Hepatocyte (in vitro differentiated cells): ENCODE data around the gene COMP. TPM values are rescaled to one million over a fixed set of nuclear protein-coding genes. Genes with fewer than 3 reads are reported as not detected.

Source experiments
- DNase-seq: peaks from one replicate; pipeline ENCODE4 v3.0.0-alpha.2; 2016; ENCODE audit warnings: low spot score
- H2AFZ ChIP-seq: fragments of 200-600 bp; sonication (generic); 2 replicates; pipeline ENCODE4 v1.6.0; 2016; ENCODE audit warnings: antibody characterized with exemption, mild to moderate bottlenecking
- H3K27ac ChIP-seq: fragments of 200-600 bp; sonication (generic); 2 replicates; pipeline ENCODE4 v1.5.1; 2016; ENCODE audit warnings: mild to moderate bottlenecking
- H3K27me3 ChIP-seq: fragments of 200-600 bp; sonication (generic); 2 replicates; pipeline ENCODE4 v1.6.1; 2016
- H3K36me3 ChIP-seq: fragments of 200-600 bp; sonication (generic); replicated peaks from 2 replicates; pipeline ENCODE4 v1.5.1; 2016; ENCODE audit warnings: low read depth; ENCODE audit not compliant: insufficient read depth
- H3K4me1 ChIP-seq: fragments of 200-600 bp; sonication (generic); 2 replicates; pipeline ENCODE4 v1.5.1; 2016; ENCODE audit warnings: mild to moderate bottlenecking, moderate library complexity; ENCODE audit not compliant: insufficient read depth
- H3K4me2 ChIP-seq: fragments of 200-600 bp; sonication (generic); 2 replicates; pipeline ENCODE4 v1.6.0; 2016
- H3K4me3 ChIP-seq: fragments of 200-600 bp; sonication (generic); 2 replicates; pipeline ENCODE4 v1.5.1; 2016; ENCODE audit warnings: mild to moderate bottlenecking
- H3K79me2 ChIP-seq: fragments of 200-600 bp; sonication (generic); 2 replicates; pipeline ENCODE4 v1.6.0; 2017; ENCODE audit warnings: mild to moderate bottlenecking
- H3K9me2 ChIP-seq: fragments of 200-600 bp; sonication (generic); replicated peaks from 2 replicates; pipeline ENCODE4 v1.6.0; 2017; ENCODE audit warnings: mild to moderate bottlenecking; ENCODE audit not compliant: insufficient read depth
- H3K9me3 ChIP-seq: fragments of 200-600 bp; sonication (generic); 2 replicates; pipeline ENCODE4 v1.5.1; 2016; ENCODE audit warnings: low read depth, mild to moderate bottlenecking
- H4K20me1 ChIP-seq: fragments of 200-600 bp; sonication (generic); 2 replicates; pipeline ENCODE4 v1.6.0; 2016; ENCODE audit warnings: mild to moderate bottlenecking; ENCODE audit not compliant: insufficient read depth, poor library complexity, severe bottlenecking
- CTCF ChIP-seq: fragments of 200-600 bp; sonication (generic); IDR thresholded peaks from 2 replicates; pipeline ENCODE4 v1.5.1; 2016; ENCODE audit warnings: antibody characterized with exemption, mild to moderate bottlenecking; ENCODE audit not compliant: poor library complexity
- EZH2 ChIP-seq: fragments of 200-600 bp; sonication (generic); IDR thresholded peaks from 2 replicates; pipeline ENCODE4 v1.6.1; 2016; ENCODE audit warnings: antibody characterized with exemption, mild to moderate bottlenecking, borderline replicate concordance
- EZH2phosphoT487 ChIP-seq: fragments of 200-600 bp; sonication (generic); IDR thresholded peaks from one replicate; pipeline ENCODE4 v1.6.1; 2018; ENCODE audit warnings: antibody characterized with exemption, mild to moderate bottlenecking, low read depth, moderate library complexity; ENCODE audit not compliant: unreplicated experiment, severe bottlenecking
- WGBS: methylation state at CpG from one replicate; pipeline ENCODE4 v1.1.6; 2016; ENCODE audit warnings: low lambda C conversion rate; ENCODE audit errors: missing lambda C conversion rate; 5-methylcytosine and 5-hydroxymethylcytosine counted together
- polyA plus RNA-seq: library from polyadenylated mRNA; unstranded; fragments of >200 nt; fragmentation: Nextera tagmentation; extraction: Ambion mirVana; gene quantifications from 2 replicates; pipeline ENCODE4 v1.2.1, GENCODE V29; 2016
- total RNA-seq: library from RNA; depleted of rRNA; stranded (reverse); fragments of >200 nt; gene quantifications from 2 replicates; pipeline ENCODE4 v1.2.3, GENCODE V29; 2014

The COMP gene
- total and polyA plus RNA-seq, 2 experiments from 2014 or later = 2.8 to 16.3 TPM

GRCh38 chr19:18788529-18789421 lies 2.3 kb downstream of the COMP start:
- H3K27ac ChIP-seq = no peak overlapping the region
- H3K27me3 ChIP-seq = peaks cover 74% of the 10 kb centered on the region
- WGBS = 9% methylated on average over 54 of the region's 68 CpGs
- TF ChIP-seq EZH2 = peak; percentile 71
- no peak for TF ChIP-seq CTCF
- no peaks in the 10 kb centered on the region for H3K9me2 ChIP-seq
- no peaks in the 10 kb centered on the region for H4K20me1 ChIP-seq
- no peak overlapping the region for H3K4me3 ChIP-seq
- no peak for DNase-seq
- H2AFZ ChIP-seq = no peak overlapping the region
- H3K36me3 ChIP-seq = no peaks in the 10 kb centered on the region
- H3K4me2 ChIP-seq = peak overlapping the region; percentile 72
- H3K79me2 ChIP-seq = no peaks in the 10 kb centered on the region
- H3K9me3 ChIP-seq = no peaks in the 10 kb centered on the region
- H3K4me1 ChIP-seq = peaks cover 13% of the 10 kb centered on the region

DNA sequence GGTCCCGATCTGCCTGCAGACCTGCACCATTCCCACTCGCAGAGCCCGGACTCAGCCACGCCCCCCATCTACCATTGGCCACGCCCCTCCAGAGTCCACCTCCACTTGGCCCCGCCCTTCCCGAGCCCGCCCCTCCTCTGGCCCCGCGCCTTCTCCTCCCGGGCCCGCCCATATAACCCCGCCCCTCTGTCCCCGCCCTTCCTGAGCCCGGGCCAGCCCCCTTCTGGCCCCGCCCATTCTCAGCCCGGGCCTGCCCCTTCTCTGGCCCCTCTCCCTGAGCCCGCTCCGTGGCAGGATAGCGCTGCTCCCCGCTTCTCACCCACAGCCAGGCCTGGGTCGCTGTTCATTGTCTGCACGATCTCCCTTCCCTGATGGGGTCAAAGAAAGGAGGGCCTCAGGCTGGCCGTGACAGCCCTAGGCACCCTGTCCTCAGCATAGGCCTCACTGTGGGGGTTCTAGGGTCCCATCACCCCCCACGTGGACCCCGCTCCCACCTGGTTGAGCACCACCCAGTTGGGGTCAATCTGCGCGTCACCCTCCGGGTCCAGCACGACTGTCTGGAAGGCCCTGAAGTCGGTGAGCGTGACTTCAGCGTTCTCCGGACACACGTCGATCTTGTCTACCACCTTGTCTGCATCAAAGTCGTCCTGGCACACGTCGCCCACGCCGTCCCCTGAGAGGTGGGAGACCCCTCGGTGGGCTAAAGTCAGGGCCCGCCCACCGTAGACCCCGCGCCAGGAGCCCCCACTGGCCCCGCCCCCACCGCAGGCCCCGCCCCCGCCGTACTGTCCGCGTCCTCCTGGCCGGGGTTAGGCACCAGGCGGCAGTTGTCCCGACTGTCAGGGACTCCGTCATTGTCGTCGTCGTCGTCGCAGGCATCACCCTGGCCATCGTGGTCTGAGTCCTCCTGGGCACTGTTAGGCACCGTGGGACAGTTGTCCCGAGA lies 5.7 kb downstream of the COMP start:
- Histone ChIP-seq H3K4me2 (peak overlapping the region; percentile 70), H3K4me3 (no peak overlapping the region), H3K27me3 (peaks cover 52% of the 10 kb centered on the region)

DNA sequence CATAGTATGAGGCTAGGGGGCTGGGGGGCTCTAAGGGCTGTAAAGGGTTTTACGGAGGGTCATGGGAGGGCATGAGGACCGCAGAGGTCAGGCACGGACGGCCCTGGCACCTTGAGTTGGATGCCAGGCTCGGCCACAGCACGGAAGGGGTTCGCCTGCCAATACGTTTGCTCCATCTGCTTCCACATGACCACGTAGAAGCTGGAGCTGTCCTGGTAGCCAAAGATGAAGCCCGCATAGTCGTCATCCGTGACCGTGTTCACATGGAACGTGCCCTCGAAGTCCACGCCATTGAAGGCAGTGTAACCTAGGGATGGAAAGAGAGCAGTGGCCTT lies 6.4 kb downstream of the COMP start:
- 84% methylated on average over 16 of the region's 16 CpGs for WGBS
- H3K9me2 ChIP-seq = no peaks in the 10 kb centered on the region
- no peak for DNase-seq
- H3K4me1 ChIP-seq = peaks cover 6% of the 10 kb centered on the region
- peaks cover 45% of the 10 kb centered on the region for H3K27me3 ChIP-seq
- no peaks in the 10 kb centered on the region for H3K9me3 ChIP-seq
- no peaks in the 10 kb centered on the region for H3K79me2 ChIP-seq
- H3K36me3 ChIP-seq = no peaks in the 10 kb centered on the region
- H3K27ac ChIP-seq = no peak overlapping the region
- H2AFZ ChIP-seq = no peak overlapping the region
- H3K4me2 ChIP-seq = no peak overlapping the region
- H3K4me3 ChIP-seq = no peak overlapping the region
- H4K20me1 ChIP-seq = no peaks in the 10 kb centered on the region
- TF ChIP-seq CTCF (no peak), EZH2 (no peak), EZH2phosphoT487 (no peak)

More for the DNA sequence above, 5.7 kb downstream of the COMP start:
- Histone ChIP-seq H3K9me2 (no peaks in the 10 kb centered on the region), H4K20me1 (no peaks in the 10 kb centered on the region), H3K9me3 (no peaks in the 10 kb centered on the region), H3K79me2 (no peaks in the 10 kb centered on the region), H2AFZ (no peak overlapping the region), H3K36me3 (no peaks in the 10 kb centered on the region), H3K27ac (no peak overlapping the region), H3K4me1 (peaks cover 10% of the 10 kb centered on the region)
- TF ChIP-seq CTCF (no peak), EZH2 (no peak), EZH2phosphoT487 (no peak)
- WGBS = 29% methylated on average over 35 of the region's 65 CpGs
- peak; percentile 84 for DNase-seq
